Measurements from ENCODE around the gene TUB.

Gene TUB

DNA sequence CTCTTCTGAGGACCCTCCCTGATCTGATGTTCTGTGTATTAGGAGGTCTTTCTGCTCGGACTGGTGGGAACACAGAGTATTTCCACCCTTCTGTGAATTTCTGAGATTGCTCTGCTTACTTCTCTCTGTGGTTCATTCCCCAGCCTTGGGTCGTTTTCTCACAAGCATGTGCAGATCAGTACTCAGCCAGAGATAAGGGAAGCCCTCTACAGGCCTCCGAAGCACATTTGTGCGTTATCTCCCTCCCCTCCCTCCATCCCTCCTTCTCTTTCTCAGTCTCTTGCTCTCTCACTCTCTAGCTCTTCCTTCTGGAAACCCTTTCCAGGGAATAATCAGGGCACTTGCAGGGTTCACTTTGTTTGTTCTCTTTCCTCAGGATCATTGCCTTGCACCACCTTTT lies 35.2 kb upstream of the TUB start:
- DNase-seq: no peak

DNA sequence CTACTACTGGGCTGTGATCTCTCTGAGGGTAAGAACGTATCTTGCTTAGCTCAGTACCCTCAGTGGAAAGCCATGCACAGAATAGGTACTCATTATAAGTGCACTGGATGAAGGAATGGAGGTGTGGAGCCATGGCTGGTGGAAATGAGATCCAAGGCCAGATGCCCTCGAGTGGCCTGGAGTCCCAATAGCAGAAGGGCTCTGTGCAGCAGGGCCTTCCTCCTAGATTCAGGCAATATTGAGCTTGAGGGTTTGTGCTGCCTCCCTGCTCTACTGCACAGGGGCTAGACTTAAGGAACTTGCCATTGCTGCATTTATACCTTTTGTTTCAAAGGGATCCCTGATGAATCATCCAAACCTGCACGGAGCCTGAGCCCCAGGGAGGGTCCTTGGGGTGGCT lies 33.6 kb upstream of the TUB start:
- no peak for DNase-seq

DNA sequence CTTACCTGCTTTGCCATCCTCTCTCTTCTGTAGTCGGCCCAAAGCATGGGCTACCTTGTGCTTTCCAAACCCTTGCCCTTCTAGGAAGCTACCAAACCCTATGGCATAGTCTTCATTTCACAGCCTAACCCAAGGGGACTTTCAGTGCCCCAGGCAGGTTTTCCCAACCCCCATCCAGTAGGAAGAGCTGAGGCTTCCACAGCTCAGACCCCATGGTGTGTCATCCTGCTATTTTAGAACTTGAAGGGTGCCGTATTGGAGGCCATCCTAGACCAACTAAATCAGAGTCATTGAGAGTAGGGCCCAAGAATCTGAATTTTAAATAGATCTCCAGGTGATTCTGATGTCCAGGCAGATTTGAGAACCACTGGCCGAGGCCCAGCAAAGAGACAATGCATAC lies 31.9 kb upstream of the TUB start:
- no peak for DNase-seq

DNA sequence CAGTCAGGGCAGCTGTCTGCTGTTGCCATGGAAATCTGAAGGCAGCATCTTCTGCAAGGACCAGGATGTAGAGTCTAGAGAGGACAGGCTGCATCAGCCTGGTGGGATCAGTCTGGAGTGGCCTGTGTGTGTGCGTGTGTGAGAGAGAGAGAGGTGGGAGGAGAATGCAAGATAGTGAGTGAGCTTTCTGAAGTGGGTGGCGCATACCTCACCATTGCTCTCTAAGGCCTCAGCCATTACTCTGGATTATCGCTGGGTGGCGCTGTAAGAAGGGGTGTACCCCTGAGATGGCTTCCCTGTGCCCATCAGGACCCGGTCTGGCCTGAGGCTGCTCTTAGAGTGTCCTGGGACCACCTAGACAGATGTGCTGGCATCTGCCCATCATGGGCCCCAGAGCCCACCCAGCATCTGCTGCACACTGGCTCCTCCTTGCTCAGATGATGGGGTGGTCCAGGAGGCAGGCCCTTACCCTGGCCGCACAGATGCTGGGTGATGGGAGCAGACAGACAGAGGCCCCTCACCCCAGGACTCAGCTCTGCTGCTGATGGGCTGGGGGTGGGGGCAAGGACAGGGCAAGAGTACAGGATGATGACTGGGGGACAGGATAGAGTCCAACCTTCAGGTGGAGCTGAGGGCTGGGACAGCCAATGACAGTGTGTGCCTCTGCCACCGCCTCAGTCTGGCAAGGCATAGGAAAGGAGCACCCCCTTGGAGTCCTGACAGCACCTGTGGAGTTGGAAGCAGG lies 25.7 kb upstream of the TUB start:
- no peak for DNase-seq

DNA sequence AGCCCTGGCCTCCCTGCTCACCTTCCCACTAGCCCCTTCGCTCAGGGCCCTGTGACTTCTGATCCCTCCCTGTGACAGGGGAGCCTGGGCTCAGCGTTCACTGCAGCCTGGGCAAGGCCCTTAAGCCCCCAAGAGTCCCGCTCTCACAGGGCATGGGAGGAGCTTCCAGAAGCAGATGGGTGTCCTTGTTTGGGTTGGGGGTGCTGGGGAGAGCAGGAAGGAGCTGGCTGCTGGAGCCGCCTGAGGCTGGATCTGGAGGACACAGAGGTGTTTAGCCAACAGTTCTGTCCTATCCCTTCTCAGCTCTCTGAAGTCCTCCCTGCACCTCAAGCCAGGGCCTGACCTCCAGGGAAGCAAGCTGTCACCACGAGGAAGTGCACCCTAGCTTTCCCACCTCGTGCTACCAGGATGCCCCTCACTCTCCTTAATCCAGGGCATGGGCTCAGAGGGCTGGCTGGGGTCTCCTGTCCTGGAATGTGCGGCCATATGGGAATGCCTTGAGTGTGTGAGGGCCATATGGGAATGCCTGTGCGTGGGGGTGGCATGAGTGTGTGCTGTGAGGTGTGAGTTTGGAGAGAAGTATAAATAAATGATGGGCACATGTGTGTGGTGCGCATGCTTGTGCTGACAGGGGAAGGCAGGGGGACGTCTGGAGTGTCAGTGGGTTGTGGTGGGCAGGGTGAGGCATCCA lies 25.0 kb upstream of the TUB start:
- no peak for DNase-seq

DNA sequence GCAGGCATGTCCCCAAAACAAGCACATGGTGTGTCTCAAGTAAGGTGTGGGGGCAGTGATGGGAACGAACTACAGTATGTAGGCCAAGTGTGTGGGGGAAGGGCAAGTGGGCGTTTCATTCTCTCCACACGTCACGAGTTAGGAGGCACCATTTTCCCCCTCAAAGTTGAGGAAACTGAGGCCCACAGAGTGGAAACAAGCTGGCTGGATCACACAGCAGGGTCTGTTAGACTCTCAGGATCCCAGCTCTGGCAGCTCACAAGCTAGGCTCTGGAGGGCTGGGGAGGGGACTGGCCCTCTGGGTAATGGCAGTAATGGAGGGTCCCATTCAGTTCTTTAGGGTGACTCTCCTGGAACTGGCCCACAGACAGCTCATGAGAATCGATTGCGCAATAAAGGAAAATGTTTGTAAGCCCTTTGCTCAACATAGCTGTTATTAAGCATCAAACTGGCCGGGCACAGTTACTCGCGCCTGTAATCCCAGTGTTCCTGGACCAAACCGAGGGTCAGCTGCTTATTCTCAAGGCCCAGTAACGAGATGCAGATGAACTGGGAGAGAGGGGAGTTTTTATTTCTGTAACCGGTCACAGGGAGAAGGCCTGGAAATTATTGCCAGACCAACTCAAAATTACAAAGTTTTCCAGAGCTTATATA lies 24.1 kb upstream of the TUB start:
- DNase-seq: no peak

DNA sequence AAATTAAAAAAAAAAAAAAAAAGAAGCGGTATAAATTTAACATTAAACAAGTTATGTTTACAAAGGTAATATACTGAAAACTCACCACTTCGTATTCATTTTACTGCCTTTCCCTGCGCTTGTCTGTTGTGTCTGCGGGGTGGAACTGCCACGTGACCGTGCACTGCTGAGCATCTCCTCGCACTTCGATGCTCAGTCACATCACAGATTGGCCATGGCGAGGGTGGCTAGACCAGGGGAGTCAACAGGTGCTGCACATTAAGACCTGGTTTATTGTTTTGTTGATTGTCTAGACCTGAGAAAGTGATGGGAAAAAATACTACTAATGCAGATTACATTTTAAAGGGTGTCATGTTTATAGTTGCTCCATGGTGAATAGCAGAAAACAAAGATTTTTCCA lies 22.8 kb upstream of the TUB start:
- no peak for DNase-seq

DNA sequence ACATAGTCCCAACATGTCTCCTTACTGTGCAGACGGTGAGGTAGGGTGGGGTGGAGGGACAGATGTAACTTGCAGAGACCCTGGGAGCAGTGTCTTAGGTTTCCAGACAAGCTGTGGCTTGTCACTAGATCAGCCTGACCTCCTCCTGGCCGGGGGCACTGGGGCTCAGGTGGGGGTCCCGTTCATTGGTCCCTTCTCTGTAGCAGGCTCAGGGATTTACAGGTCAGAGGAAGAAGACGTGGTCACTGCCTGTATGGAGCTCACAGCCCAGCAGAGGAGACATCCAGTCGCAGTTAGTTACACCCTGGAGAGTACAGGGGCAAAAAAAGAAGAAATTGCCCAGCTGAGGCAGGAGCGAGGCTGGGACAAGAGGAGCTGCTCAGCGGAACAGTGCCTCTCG lies 22.0 kb upstream of the TUB start:
- DNase-seq: no peak

DNA sequence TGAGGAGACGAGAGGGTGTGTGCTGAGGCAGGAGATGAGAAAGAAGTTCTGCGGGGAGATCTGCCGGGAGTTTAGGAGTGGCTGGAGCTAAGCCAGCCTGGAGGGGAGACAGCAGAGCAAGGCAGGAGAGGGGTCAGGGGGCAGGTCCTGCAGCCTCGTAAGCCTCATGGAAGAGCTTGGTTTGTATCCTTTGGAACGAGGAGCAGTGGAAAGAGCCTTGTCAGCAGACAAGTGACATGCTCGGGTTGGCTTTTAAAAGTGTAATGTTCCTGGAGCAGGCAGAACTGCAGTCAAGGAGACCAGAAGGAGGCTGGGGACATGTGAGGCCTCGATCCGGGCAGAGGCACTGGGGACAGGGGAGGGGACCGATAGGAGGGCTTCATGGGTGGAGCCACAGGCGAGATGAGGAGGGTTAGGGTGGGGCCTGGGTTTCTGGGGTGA lies 21.4 kb upstream of the TUB start:
- DNase-seq: no peak

DNA sequence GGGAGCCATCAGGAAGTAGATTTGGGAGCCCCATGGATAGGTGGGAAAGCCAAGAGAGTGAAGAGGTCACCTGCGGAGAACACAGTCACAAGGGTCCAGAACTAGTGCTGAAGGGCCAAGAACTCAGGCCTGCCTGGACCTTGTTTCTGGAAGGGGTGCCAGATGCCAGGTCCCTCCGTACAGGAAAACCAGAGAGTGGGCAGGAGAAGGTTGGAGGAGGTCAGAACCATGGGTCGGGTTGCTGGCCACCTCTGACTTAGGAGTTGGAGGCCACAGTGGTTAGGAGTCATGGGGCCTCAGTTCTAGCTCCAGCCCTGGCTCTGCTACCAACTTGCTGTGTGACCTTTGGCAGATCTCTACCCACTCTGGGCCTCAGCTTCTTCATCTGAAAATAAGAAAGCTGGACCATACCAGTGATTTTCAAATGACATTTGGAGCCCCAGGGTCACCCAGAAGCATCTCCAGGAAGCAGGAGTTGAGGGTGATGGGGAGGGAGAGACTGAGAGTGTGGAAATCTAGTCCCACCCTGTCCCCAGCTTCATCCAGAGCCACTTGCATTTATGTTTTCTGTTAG lies 20.8 kb upstream of the TUB start:
- no peak for DNase-seq

DNA sequence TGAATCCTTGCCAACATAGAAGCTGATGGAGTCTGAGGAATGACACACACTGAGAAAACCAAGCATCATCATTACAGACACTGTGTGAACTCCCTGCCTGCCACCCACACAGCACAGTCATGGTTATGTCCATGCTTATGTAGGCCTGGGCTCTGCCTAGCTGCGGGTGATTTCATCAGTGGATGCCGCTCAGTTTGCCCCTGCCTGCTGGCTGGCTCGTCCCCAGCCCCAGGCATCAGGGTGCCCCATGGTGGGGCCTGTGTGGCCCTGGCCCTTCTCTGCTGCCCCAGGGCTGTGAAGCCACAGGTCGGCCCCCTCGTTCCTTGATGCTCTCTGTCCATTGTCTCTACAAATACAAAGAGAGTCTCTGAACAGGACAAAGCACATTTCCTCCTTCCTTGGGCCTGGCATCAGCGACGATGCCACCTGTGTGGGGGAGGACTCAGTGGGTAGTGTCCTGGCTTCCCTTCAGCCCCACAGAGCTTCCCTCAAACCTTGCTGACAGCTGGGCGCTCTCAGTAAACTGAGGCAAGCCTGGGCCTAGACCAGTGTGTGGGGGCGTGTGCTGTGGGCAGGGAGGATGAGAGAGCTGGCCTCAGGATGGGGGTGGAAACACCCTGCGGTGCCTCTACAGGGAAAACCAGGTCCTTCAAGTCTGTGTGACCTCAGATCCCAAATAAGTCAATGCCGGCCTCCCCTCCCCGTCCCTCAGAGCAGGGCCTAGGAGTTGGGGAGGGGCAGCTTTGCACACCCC lies 20.0 kb upstream of the TUB start:
- no peak for DNase-seq

DNA sequence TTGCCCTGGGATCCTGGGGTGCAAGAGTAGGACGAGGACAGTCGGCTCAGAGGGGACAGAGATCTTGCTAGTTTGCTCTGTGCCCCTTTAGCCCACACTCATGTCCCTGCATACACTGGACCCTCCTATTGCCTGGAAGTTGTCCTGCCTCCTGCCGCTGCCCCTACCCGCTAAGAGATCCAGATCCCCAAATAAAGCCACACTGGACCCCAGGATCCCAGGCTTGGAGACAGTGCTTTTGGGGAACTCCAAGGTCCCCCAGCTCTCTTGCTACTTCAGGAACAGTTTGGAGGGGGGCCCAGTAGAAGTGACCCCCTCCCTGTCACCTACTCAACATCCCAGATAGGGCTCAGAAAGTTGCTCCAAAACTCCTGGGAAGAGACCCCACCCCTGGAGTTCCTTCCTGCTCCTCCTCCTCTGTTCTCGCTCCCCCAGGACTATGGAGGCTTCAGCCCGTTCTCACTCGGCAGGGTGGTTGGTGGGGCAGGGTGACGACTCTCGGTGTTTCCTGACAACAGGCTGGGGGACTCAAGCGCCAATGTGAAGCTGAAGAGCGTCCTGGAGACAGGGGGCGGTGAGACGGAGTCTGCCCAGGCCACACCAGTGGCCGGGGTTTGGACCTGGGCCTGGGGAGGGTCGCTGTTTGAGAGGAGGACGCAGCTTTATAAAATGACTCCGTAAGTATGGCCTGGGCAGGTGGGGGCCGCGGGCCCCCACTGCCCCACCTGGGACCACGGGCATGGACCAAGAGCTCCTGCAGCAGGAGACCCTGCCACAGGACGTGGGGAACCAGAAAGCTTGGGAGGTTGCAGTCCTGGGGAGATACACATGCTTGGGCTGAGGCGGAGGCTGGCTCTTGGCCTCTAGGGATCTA lies 19.2 kb upstream of the TUB start:
- no peak for DNase-seq

DNA sequence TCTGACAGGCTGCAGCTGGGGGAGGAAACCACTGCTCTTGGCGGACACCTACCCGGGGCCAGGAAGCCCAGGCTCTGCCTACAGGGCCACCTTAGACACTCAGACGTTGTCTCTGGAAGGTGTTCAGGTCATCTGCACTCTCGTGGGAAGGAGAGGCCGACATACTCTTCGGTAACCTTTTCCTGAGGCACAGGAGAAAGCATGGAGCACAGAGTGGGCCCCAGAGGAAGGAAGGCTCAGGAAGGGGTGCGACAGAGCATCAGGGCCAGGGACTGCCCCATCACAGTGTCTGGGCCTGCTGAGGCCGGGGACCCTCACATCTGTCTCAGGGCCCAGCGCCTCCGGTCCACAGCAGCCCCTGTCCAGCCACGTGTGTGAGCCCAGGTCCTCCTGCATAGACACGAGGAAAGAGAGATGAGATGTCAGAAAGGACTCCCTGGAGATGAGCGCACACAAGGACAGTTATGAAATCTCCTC lies 18.2 kb upstream of the TUB start:
- DNase-seq: no peak

DNA sequence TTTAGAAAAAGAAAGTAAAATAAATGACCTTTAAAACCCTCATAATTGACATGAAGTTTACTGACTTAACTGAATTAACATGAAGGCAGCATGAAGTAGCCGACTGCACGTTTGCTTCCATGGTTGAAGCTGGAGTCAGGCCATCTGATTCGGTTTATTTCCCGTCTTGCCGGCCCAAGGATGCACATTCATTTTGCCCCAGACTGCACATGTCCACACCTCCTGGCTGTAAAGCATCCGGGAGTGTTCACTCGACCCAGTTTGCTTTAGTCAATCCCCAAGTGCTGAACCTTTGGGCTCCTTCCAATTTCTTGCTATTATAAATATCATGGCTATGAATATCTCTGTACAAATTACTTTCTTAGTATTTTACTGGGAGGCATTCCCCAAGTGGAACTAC lies 17.7 kb upstream of the TUB start:
- DNase-seq: no peak

DNA sequence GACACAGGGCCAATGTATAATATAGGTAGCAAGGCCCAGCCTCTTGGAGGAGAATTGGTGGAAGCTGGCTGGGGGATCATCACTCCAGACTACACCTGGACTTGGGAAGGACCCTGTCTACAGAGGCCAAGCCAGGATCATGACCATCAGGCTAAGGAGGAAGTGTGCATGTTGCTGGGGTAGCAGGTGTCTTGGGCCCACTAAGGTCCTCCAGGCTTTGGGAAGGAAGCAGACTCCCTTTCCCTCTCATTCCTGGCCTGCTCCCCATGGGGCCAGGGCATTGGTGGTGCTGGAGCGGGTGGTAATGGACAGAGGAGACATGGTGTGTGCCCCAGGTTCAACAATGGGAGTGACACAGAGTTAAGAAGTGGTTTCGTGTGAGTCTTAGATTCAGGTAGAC lies 16.0 kb upstream of the TUB start:
- no peak for DNase-seq

DNA sequence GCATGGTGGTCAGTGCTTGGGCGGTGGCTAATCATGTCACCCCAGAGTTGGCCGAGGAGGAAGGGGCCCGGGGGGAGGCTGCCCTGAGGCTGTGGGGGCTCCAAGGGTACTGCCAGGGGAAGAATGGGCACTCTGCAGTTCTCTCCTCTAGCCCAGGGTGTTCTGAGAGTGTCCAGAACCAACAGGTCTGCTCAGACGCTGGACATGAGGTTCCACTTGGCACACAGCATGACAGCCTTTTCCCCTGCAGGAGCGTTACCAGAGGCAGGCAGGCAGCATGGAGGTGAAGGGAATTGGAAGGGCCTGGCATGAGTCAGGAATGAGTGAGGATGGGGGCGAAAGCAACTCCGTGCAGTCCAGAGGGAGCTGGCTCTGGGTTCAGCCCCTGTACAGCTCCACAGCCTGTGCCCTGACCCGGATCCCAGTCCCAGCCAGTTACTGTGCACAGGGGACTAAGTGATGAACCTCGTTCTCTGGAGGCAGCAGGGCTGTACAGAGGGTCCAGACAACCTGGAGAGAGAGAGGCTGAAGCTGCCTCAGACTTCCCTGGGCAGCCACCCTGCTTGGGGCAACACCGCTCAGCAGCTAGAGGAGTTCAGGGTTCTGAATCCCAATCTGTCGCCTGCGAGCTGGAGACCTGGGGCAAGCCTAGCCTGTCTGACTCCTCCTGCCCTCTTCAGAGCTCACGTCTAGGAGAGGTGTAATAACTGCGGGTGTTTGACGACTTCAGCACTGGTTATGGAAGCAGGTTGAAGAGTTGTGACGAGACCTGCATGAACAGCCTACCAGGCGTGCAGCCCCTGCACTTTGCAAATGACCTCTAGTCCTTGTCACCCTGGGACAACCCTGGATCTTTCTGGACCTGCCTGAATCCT lies 14.7 kb upstream of the TUB start:
- no peak for DNase-seq

DNA sequence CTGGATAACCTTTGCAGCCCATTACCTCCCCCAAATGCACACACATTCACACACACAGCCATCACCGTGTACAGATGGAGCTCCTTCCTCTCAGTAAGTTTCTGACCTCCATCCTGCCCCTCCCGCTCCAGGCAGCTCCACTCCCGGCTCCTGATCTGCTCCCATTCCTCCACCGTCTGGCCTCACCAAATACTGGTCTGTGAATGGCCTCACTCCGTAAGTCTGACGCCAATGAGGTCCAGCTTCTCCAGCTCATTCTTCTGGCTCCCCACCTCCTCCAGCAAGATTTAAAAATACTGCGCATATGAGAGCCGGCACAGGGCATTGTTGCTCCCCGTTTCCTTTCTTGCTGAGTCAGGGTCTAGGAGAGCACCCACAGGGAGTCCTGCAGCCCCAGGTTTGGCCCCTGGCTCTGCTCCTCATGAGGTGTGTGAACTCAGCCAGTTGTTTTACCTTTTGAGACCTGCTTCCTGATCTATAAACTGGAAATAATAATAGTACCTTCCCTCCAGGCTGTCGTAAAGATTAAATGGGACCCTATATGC lies 14.0 kb upstream of the TUB start:
- no peak for DNase-seq

DNA sequence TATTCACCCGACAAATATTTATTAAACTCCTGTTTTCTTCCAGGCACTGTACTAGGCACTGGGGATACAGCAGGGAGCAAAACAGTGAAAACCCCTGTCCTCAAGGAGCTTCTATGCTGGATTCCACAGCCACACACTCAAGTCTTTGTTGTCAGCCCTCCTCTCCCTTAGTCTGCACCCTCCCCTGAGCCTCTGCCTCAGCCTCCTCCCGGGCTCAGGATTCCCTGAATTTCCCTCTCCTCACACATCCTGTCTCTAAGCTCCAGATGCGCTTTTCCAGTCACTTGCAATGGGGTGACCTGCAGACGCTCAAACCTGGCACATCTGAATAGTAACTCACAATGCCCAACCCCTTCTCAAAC lies 13.5 kb upstream of the TUB start:
- DNase-seq: no peak

DNA sequence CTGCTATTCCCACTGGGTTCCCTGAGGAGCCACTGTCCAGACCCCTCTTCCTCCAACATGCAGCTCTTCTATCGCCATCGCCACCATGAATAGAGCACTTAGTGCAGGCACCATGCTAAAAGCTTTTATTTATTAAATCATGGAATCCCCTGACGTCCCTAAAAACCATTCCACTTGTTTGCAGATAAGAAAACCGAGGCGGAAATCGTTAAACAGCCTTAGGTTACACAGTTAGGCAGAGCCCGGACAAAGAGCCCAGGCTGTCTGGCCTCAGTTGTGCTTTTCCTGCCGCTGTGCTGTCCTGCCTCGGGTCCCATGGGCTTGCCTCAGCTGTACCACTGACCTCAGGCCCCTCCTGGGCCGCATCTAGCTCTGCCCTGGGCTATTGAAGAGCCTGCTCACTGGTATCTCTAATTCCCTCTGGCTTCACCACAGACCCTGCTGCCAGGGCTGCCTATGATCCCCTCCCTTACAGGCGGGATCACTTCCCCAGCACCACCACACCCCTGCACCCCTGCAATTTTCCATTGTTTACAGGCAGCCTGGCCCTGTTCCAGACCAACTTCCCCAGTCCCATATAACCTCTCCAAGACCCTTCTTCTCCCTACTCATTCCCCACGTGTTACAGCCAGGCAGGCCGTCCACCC lies 13.0 kb upstream of the TUB start:
- DNase-seq: no peak

DNA sequence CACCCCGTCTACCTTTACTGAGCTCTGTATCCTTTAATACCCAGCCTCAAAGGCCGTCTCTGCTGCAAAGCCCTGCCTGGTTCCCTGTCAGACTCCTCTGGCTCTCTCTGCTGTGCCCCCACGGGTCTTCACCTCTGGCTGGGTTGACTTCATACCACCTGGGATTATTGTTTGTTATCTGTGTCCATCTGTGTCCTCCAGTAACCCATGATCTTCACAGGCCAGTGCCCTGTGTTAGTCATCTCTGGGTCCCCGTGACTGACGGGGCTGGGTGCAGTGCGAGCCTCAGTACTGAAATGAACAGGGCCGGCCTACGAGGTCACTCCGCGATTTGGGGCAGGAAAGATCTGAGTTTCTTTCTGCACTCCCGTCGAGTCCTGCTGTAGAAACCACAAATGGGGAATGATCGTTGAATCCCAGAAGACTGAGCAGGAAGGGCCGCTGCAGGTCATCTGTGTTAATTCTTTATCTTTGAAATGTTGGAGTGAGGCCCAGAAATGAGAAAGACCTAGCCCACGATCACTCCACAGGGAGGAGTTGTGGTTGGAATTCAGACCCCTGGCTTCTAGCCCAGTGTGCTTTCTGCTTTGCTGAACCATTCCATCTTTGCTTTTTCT lies 12.3 kb upstream of the TUB start:
- peak; percentile 9 to 54 for DNase-seq
